B cell (primary cell): ENCODE measurements around the gene ACY1.
A peak's percentile ranks its signal among the peaks of the same experiment; 100 is the strongest.

Source experiments
- EZH2 ChIP-seq: IDR thresholded peaks from 2 replicates; pipeline ENCODE4 v1.6.1; 2012; ENCODE audit warnings: borderline replicate concordance, low read depth, mild to moderate bottlenecking, moderate library complexity, low read length; ENCODE audit not compliant: insufficient read depth, poor library complexity, severe bottlenecking
- TF ChIP-seq, protein P1 (sequence below): fragments of 200-600 bp; IDR thresholded peaks from one replicate; pipeline ENCODE4 v1.8.0; 2022; ENCODE audit warnings: antibody characterized with exemption, mild to moderate bottlenecking

DNA sequence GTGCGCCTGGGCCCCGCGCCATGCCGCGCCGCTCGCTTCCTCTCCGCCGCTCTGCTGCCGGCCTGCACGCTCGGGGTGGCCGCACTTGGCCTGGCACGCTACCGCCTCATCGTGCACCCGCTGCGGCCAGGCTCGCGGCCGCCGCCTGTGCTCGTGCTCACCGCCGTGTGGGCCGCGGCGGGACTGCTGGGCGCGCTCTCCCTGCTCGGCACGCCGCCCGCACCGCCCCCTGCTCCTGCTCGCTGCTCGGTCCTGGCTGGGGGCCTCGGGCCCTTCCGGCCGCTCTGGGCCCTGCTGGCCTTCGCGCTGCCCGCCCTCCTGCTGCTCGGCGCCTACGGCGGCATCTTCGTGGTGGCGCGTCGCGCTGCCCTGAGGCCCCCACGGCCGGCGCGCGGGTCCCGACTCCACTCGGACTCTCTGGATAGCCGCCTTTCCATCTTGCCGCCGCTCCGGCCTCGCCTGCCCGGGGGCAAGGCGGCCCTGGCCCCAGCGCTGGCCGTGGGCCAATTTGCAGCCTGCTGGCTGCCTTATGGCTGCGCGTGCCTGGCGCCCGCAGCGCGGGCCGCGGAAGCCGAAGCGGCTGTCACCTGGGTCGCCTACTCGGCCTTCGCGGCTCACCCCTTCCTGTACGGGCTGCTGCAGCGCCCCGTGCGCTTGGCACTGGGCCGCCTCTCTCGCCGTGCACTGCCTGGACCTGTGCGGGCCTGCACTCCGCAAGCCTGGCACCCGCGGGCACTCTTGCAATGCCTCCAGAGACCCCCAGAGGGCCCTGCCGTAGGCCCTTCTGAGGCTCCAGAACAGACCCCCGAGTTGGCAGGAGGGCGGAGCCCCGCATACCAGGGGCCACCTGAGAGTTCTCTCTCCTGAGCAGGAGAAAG, 27.2 kb upstream of the ACY1 start:
- TF ChIP-seq EZH2: no peak
- TF ChIP-seq, protein P1, sequence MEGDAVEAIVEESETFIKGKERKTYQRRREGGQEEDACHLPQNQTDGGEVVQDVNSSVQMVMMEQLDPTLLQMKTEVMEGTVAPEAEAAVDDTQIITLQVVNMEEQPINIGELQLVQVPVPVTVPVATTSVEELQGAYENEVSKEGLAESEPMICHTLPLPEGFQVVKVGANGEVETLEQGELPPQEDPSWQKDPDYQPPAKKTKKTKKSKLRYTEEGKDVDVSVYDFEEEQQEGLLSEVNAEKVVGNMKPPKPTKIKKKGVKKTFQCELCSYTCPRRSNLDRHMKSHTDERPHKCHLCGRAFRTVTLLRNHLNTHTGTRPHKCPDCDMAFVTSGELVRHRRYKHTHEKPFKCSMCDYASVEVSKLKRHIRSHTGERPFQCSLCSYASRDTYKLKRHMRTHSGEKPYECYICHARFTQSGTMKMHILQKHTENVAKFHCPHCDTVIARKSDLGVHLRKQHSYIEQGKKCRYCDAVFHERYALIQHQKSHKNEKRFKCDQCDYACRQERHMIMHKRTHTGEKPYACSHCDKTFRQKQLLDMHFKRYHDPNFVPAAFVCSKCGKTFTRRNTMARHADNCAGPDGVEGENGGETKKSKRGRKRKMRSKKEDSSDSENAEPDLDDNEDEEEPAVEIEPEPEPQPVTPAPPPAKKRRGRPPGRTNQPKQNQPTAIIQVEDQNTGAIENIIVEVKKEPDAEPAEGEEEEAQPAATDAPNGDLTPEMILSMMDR: peak; percentile 68
